GM19395 (cell line): ENCODE results near the gene TECTA.
"Not testable (repeated sequence)": the region's sequence is repeated elsewhere in the genome, so short reads cannot be mapped to it uniquely, and the experiment has no call there.

Source experiments
- ATAC-seq: cut with Tn5 transposase; IDR thresholded peaks from one replicate; pipeline ENCODE4 v1.9.1; 2021; ENCODE audit warnings: mild to moderate bottlenecking, moderate library complexity; ENCODE audit not compliant: unreplicated experiment

Gene TECTA

GRCh38 chr11:121228851-121229250 is 127.8 kb downstream of the TECTA start:
- no peak for ATAC-seq

- no peak for ATAC-seq
These were observed 128.6 kb downstream of the TECTA start for GRCh38 chr11:121229495-121230215.

- no peak for ATAC-seq
These were observed 130.7 kb downstream of the TECTA start for GRCh38 chr11:121231576-121232278.

- ATAC-seq, result no peak
These were observed 134.0 kb downstream of the TECTA start for GRCh38 chr11:121235057-121235456.

GRCh38 chr11:121236115-121237001 is 135.3 kb downstream of the TECTA start:
- peak; percentile 75 for ATAC-seq

- peak; percentile 49 for ATAC-seq
These were observed 136.2 kb downstream of the TECTA start for GRCh38 chr11:121237247-121237646.

GRCh38 chr11:121237686-121238658 is 136.9 kb downstream of the TECTA start:
- peak; percentile 21 for ATAC-seq

- no peak for ATAC-seq
These were observed 137.9 kb downstream of the TECTA start for GRCh38 chr11:121238956-121239355.

GRCh38 chr11:121240001-121240400 is 139.0 kb downstream of the TECTA start:
- not testable (repeated sequence) for ATAC-seq

- ATAC-seq, result no peak
These were observed 139.7 kb downstream of the TECTA start for GRCh38 chr11:121240650-121241303.
